Esophagus (tissue), 2 donors: ENCODE results near the gene ETV6. TPM values are rescaled to one million over a fixed set of nuclear protein-coding genes. Genes with fewer than 3 reads are reported as not detected.

Experiments
- H3K27ac ChIP-seq, 2 donors: one replicate each; pipeline ENCODE4 v1.5.1; 2013; ENCODE audit warnings: low read depth in 2 of 2, mild to moderate bottlenecking in 2 of 2, inconsistent platforms in 1 of 2, low read length in 1 of 2, moderate library complexity in 1 of 2
- H3K27me3 ChIP-seq, 2 donors: one replicate each; pipeline ENCODE4 v1.6.1; 2013; ENCODE audit warnings: low read length in 2 of 2, control low read depth in 1 of 2, mild to moderate bottlenecking in 1 of 2; ENCODE audit not compliant: insufficient read depth in 2 of 2, control insufficient read depth in 1 of 2
- H3K36me3 ChIP-seq, 2 donors: one replicate each; pipeline ENCODE4 v1.6.1; 2013; ENCODE audit warnings: low read length in 1 of 2; ENCODE audit not compliant: control insufficient read depth in 2 of 2, insufficient read depth in 2 of 2
- H3K4me1 ChIP-seq, 2 donors: one replicate each; pipeline ENCODE4 v1.6.1; 2013; ENCODE audit warnings: low read length in 1 of 2; ENCODE audit not compliant: control insufficient read depth in 2 of 2, insufficient read depth in 2 of 2
- H3K4me3 ChIP-seq, 2 donors: one replicate each; pipeline ENCODE4 v1.5.1; 2013; ENCODE audit warnings: low read length in 2 of 2, mild to moderate bottlenecking in 2 of 2, low read depth in 1 of 2, moderate library complexity in 1 of 2
- H3K9me3 ChIP-seq, 2 donors: one replicate each; pipeline ENCODE4 v1.6.1; 2013; ENCODE audit warnings: mild to moderate bottlenecking in 2 of 2, low read depth in 1 of 2, low read length in 1 of 2, moderate library complexity in 1 of 2; ENCODE audit not compliant: control insufficient read depth in 2 of 2, insufficient read depth in 1 of 2
- WGBS, 2 donors: extraction: QIAGEN DNeasy Blood & Tissue Kit; methylation state at CpG; one replicate each; pipeline ENCODE4 v1.1.7; 2013; 5-methylcytosine and 5-hydroxymethylcytosine counted together
- polyA plus RNA-seq, 2 donors: library from polyadenylated mRNA; stranded (reverse); fragments of 200-250 nt; gene quantifications; one replicate each; pipeline ENCODE4 v1.2.3, GENCODE V29; 2013
- donor health status: healthy with polysubstance abuse.
- donor health status: Bipolar disorder and iron deficiency.

ETV6 gene
- polyA plus RNA-seq, 2 donors = 5.4 to 5.6 TPM

GRCh38 chr12:11885261-11886038 lies 236.0 kb downstream of the ETV6 start:
- peaks cover 2 to 3% of the 10 kb centered on the region in 2 donors for H3K4me1 ChIP-seq
- peaks cover 0 to 2% of the 10 kb centered on the region in 2 donors for H3K9me3 ChIP-seq
- WGBS, 2 donors = 43 to 48% methylated on average over 8 of the region's 8 CpGs
- H3K27ac ChIP-seq = peak overlapping the region; percentile 69 to 72
- H3K4me3 ChIP-seq = no peak overlapping the region
- peaks cover 5 to 6% of the 10 kb centered on the region in 2 donors for H3K36me3 ChIP-seq
- H3K27me3 ChIP-seq = no peaks in the 10 kb centered on the region

GRCh38 chr12:11886339-11886738 lies 236.9 kb downstream of the ETV6 start:
- Histone ChIP-seq H3K27me3 (no peaks in the 10 kb centered on the region), H3K9me3 (peaks cover 0 to 2% of the 10 kb centered on the region in 2 donors), H3K4me3 (no peak overlapping the region), H3K4me1 (peaks cover 2 to 3% of the 10 kb centered on the region in 2 donors), H3K36me3 (peaks cover 8 to 9% of the 10 kb centered on the region in 2 donors), H3K27ac (peak overlapping the region in 1 of 2 donors; percentile 69)
- WGBS, 2 donors = 60 to 73% methylated on average over 3 of the region's 3 CpGs

GRCh38 chr12:11888029-11888428 lies 238.6 kb downstream of the ETV6 start:
- Histone ChIP-seq H3K4me3 (no peak overlapping the region), H3K4me1 (peaks cover under 1 to 3% of the 10 kb centered on the region in 2 donors), H3K27me3 (no peaks in the 10 kb centered on the region), H3K36me3 (peaks cover 3 to 14% of the 10 kb centered on the region in 2 donors), H3K27ac (no peak overlapping the region), H3K9me3 (peaks cover 0 to 2% of the 10 kb centered on the region in 2 donors)
- 87 to 89% methylated on average over 3 of the region's 3 CpGs for WGBS, 2 donors

GRCh38 chr12:11891346-11891745 lies 241.9 kb downstream of the ETV6 start:
- no peaks in the 10 kb centered on the region for H3K9me3 ChIP-seq
- H3K4me1 ChIP-seq = no peaks in the 10 kb centered on the region
- peaks cover 3 to 14% of the 10 kb centered on the region in 2 donors for H3K36me3 ChIP-seq
- 82 to 88% methylated on average over 4 of the region's 4 CpGs for WGBS, 2 donors
- H3K4me3 ChIP-seq = no peak overlapping the region
- no peak overlapping the region for H3K27ac ChIP-seq
- H3K27me3 ChIP-seq = no peaks in the 10 kb centered on the region

GRCh38 chr12:11891754-11892386 lies 242.4 kb downstream of the ETV6 start:
- Histone ChIP-seq H3K27ac (no peak overlapping the region), H3K9me3 (no peaks in the 10 kb centered on the region), H3K36me3 (peaks cover 3 to 14% of the 10 kb centered on the region in 2 donors), H3K4me1 (no peaks in the 10 kb centered on the region), H3K27me3 (no peaks in the 10 kb centered on the region), H3K4me3 (no peak overlapping the region)
- WGBS, 2 donors = 76 to 83% methylated on average over 9 of the region's 9 CpGs

- Histone ChIP-seq H3K4me3 (no peak overlapping the region), H3K36me3 (peaks cover 3 to 11% of the 10 kb centered on the region in 2 donors), H3K9me3 (no peaks in the 10 kb centered on the region), H3K4me1 (no peaks in the 10 kb centered on the region), H3K27ac (peak overlapping the region in 1 of 2 donors; percentile 13), H3K27me3 (no peaks in the 10 kb centered on the region)
- WGBS, 2 donors = 63 to 73% methylated on average over 4 of the region's 4 CpGs
Observed at GRCh38 chr12:11893998-11894397, 244.5 kb downstream of the ETV6 start.

- no peaks in the 10 kb centered on the region for H3K27me3 ChIP-seq
- H3K9me3 ChIP-seq = no peaks in the 10 kb centered on the region
- peak overlapping the region in 1 of 2 donors; percentile 7 for H3K27ac ChIP-seq
- 72 to 75% methylated on average over 4 of the region's 4 CpGs for WGBS, 2 donors
- H3K4me3 ChIP-seq = no peak overlapping the region
- peaks cover 3 to 8% of the 10 kb centered on the region in 2 donors for H3K36me3 ChIP-seq
- no peaks in the 10 kb centered on the region for H3K4me1 ChIP-seq
Observed at GRCh38 chr12:11894890-11895289, 245.4 kb downstream of the ETV6 start.

GRCh38 chr12:11895421-11896078 lies 246.1 kb downstream of the ETV6 start:
- WGBS, 2 donors = 93 to 94% methylated on average over 7 of the region's 7 CpGs
- no peak overlapping the region for H3K27ac ChIP-seq
- H3K4me1 ChIP-seq = no peaks in the 10 kb centered on the region
- H3K27me3 ChIP-seq = no peaks in the 10 kb centered on the region
- H3K9me3 ChIP-seq = no peaks in the 10 kb centered on the region
- H3K36me3 ChIP-seq = peaks cover 3 to 8% of the 10 kb centered on the region in 2 donors
- no peak overlapping the region for H3K4me3 ChIP-seq

GRCh38 chr12:11896417-11896929 lies 247.0 kb downstream of the ETV6 start:
- no peaks in the 10 kb centered on the region for H3K27me3 ChIP-seq
- no peaks in the 10 kb centered on the region for H3K4me1 ChIP-seq
- peaks cover 0 to 5% of the 10 kb centered on the region in 2 donors for H3K36me3 ChIP-seq
- H3K27ac ChIP-seq = no peak overlapping the region
- 76 to 85% methylated on average over 3 of the region's 3 CpGs for whole genome bisulfite sequencing, 2 donors
- no peaks in the 10 kb centered on the region for H3K9me3 ChIP-seq
- no peak overlapping the region for H3K4me3 ChIP-seq
